Liver (tissue), 9 donors: Measurements from ENCODE around the gene KCNN3. TPM values are rescaled to one million over a fixed set of nuclear protein-coding genes. Genes with fewer than 3 reads are reported as not detected.

Experiments used
- DNase-seq: peaks from one replicate; pipeline ENCODE4 v3.0.0-alpha.2; 2017; ENCODE audit warnings: low spot score
- H3K27ac ChIP-seq, 2 donors: one replicate each; pipeline ENCODE4 v1.7.0; 2013; ENCODE audit warnings: inconsistent platforms in 2 of 2, low read length in 2 of 2, control low read depth in 1 of 2, low read depth in 1 of 2, mild to moderate bottlenecking in 1 of 2
- H3K27me3 ChIP-seq, 4 donors: one replicate each; pipeline versions ENCODE4 v1.6.1 to v1.7.0; 2013; ENCODE audit warnings: low read length in 3 of 4, inconsistent platforms in 1 of 4, mild to moderate bottlenecking in 1 of 4, moderate library complexity in 1 of 4; ENCODE audit not compliant: control insufficient read depth in 4 of 4, insufficient read depth in 4 of 4
- H3K36me3 ChIP-seq, 4 donors: one replicate each; pipeline versions ENCODE4 v1.6.1 to v1.7.0; 2013; ENCODE audit warnings: low read length in 3 of 4, mild to moderate bottlenecking in 3 of 4, low read depth in 1 of 4, moderate library complexity in 1 of 4; ENCODE audit not compliant: control insufficient read depth in 4 of 4, insufficient read depth in 3 of 4
- H3K4me1 ChIP-seq, 4 donors: one replicate each; pipeline versions ENCODE4 v1.6.1 to v1.7.0; 2013; ENCODE audit warnings: low read length in 3 of 4, mild to moderate bottlenecking in 3 of 4, moderate library complexity in 1 of 4; ENCODE audit not compliant: control insufficient read depth in 4 of 4, insufficient read depth in 4 of 4
- H3K4me3 ChIP-seq, 3 donors: one replicate each; pipeline versions ENCODE4 v1.6.1 to v1.7.0; 2013; ENCODE audit warnings: low read length in 3 of 3, control low read depth in 1 of 3, low read depth in 1 of 3, mild to moderate bottlenecking in 1 of 3
- H3K9ac ChIP-seq, 2 donors: one replicate each; pipeline ENCODE4 v1.7.0; 2013; ENCODE audit warnings: low read length in 2 of 2, mild to moderate bottlenecking in 2 of 2, moderate library complexity in 2 of 2, control low read depth in 1 of 2, low read depth in 1 of 2
- H3K9me3 ChIP-seq, 4 donors: one replicate each; pipeline versions ENCODE4 v1.6.1 to v1.7.0; 2013; ENCODE audit warnings: low read length in 3 of 4; ENCODE audit not compliant: control insufficient read depth in 4 of 4
- EGR1 ChIP-seq, 2 donors: IDR thresholded peaks; 2 replicates each; pipeline ENCODE4 v1.6.1; 2016 to 2018; ENCODE audit warnings: antibody characterized with exemption in 2 of 2, low read depth in 2 of 2
- FOXA2 ChIP-seq: IDR thresholded peaks from 2 replicates; pipeline ENCODE4 v1.6.1; 2016; ENCODE audit warnings: antibody characterized with exemption
- GABPA ChIP-seq, 2 donors: IDR thresholded peaks in 1 of 2; conservative IDR thresholded peaks in 1 of 2; 2 replicates each; pipeline ENCODE4 v1.6.1; 2016; ENCODE audit warnings: antibody characterized with exemption in 2 of 2, mild to moderate bottlenecking in 1 of 2, moderate library complexity in 1 of 2
- HNF4G ChIP-seq: IDR thresholded peaks from 2 replicates; pipeline ENCODE4 v1.6.1; 2016; ENCODE audit warnings: antibody characterized with exemption
- SP1 ChIP-seq: IDR thresholded peaks from 2 replicates; pipeline ENCODE4 v1.6.1; 2018; ENCODE audit warnings: antibody characterized with exemption, mild to moderate bottlenecking
- TAF1 ChIP-seq: conservative IDR thresholded peaks from 2 replicates; pipeline ENCODE4 v1.6.1; 2016; ENCODE audit warnings: antibody characterized with exemption, mild to moderate bottlenecking
- YY1 ChIP-seq: IDR thresholded peaks from 2 replicates; pipeline ENCODE4 v1.6.1; 2016; ENCODE audit warnings: antibody characterized with exemption, mild to moderate bottlenecking
- WGBS: extraction: QIAGEN DNeasy Blood & Tissue Kit; methylation state at CpG from one replicate; pipeline ENCODE4 v1.1.7; 2013; 5-methylcytosine and 5-hydroxymethylcytosine counted together
- polyA plus RNA-seq, 2 donors: library from polyadenylated mRNA; stranded (reverse) in 1 of 2; unstranded in 1 of 2; fragments of 200-250 nt in 1 of 2; fragments of >200 nt in 1 of 2; fragmentation: Nextera tagmentation in 1 of 2; extraction: Ambion mirVana in 1 of 2; gene quantifications; one replicate each; pipeline versions ENCODE4 v1.2.1 to v1.2.3, GENCODE V29; 2013 to 2015
- total RNA-seq, 2 donors: library from RNA; depleted of rRNA; stranded (reverse); fragments of >200 nt; gene quantifications; one replicate each; pipeline ENCODE4 v1.2.3, GENCODE V29; 2014
- TF ChIP-seq, protein P1 (sequence below): IDR thresholded peaks from 2 replicates; pipeline ENCODE4 v1.6.1; 2016; ENCODE audit warnings: antibody characterized with exemption
- TF ChIP-seq, protein P2 (sequence below): IDR thresholded peaks from 2 replicates; pipeline ENCODE4 v1.6.1; 2016; ENCODE audit warnings: antibody characterized with exemption
- TF ChIP-seq, protein P3 (sequence below): fragments of 150-350 bp; IDR thresholded peaks from 2 replicates; pipeline ENCODE4 v1.5.1; 2017; ENCODE audit warnings: improper control_type of control experiment, low read depth, low read length; ENCODE audit not compliant: missing input control
- TF ChIP-seq, protein P4 (sequence below): IDR thresholded peaks from 2 replicates; pipeline ENCODE4 v1.6.1; 2016; ENCODE audit warnings: antibody characterized with exemption, mild to moderate bottlenecking
- donor health status: healthy.
- donor health status: healthy.
- donor health status: healthy.
- donor health status: healthy.
- donor health status: healthy.

The KCNN3 gene
- total and polyA plus RNA-seq, 4 donors, result 0.09 to 0.68 (median 0.15) TPM

DNA sequence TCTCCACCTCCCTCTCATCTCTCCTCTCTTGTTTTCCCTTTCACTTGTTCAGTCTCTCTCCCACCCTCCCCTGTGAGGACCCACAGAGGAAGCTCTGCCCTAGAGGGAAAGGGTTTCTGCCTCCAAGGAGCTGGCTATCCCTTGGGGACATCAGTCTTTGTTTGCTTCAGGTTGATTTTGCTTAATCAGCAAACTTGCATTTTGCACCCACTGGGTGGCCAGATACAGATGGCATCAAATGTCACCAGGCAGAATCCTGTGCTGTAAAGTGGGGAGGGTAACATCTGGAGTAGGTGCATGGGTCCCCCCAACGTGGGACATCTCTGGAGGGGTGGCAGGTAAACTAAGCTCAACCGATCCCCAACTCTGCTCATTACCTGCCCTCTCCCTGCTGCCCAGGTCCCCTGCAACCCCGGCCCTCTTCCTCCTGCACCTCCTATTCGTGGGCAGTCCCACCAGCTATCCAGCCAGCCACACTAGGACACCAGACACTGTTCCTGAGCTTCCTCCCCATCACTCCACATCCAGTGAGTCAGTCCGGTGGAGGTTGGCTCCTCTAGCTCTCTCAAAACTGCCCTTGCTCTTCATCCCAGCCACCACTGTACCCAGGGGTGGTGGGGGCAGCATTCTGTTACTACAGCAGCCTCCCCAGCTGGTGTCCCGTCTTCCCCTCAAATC is 123.3 kb downstream of the KCNN3 start:
- peaks cover 0 to 4% (median 0%) of the 10 kb centered on the region in 4 donors for H3K27me3 ChIP-seq
- no peak for DNase-seq
- H3K4me1 ChIP-seq, result no peaks in the 10 kb centered on the region
- H3K9me3 ChIP-seq, result no peaks in the 10 kb centered on the region
- no peak overlapping the region for H3K9ac ChIP-seq
- 79% methylated on average over 6 of the region's 6 CpGs for WGBS
- H3K27ac ChIP-seq, result no peak overlapping the region
- TF ChIP-seq, protein P1, sequence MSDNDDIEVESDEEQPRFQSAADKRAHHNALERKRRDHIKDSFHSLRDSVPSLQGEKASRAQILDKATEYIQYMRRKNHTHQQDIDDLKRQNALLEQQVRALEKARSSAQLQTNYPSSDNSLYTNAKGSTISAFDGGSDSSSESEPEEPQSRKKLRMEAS, result no peak
- TF ChIP-seq TAF1 (no peak), SP1 (no peak), EGR1 (IDR thresholded peaks at IDR 0.05; ENCODE audit: low read depth in 2 of 2) (no peak), YY1 (no peak), GABPA (IDR thresholded peaks at IDR 0.05 in 1 of 2, conservative IDR thresholded peaks at IDR 0.05 in 1 of 2) (no peak), FOXA2 (no peak), HNF4G (no peak)
- TF ChIP-seq, protein P2, sequence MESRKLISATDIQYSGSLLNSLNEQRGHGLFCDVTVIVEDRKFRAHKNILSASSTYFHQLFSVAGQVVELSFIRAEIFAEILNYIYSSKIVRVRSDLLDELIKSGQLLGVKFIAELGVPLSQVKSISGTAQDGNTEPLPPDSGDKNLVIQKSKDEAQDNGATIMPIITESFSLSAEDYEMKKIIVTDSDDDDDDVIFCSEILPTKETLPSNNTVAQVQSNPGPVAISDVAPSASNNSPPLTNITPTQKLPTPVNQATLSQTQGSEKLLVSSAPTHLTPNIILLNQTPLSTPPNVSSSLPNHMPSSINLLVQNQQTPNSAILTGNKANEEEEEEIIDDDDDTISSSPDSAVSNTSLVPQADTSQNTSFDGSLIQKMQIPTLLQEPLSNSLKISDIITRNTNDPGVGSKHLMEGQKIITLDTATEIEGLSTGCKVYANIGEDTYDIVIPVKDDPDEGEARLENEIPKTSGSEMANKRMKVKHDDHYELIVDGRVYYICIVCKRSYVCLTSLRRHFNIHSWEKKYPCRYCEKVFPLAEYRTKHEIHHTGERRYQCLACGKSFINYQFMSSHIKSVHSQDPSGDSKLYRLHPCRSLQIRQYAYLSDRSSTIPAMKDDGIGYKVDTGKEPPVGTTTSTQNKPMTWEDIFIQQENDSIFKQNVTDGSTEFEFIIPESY, result no peak
- TF ChIP-seq, protein P3, sequence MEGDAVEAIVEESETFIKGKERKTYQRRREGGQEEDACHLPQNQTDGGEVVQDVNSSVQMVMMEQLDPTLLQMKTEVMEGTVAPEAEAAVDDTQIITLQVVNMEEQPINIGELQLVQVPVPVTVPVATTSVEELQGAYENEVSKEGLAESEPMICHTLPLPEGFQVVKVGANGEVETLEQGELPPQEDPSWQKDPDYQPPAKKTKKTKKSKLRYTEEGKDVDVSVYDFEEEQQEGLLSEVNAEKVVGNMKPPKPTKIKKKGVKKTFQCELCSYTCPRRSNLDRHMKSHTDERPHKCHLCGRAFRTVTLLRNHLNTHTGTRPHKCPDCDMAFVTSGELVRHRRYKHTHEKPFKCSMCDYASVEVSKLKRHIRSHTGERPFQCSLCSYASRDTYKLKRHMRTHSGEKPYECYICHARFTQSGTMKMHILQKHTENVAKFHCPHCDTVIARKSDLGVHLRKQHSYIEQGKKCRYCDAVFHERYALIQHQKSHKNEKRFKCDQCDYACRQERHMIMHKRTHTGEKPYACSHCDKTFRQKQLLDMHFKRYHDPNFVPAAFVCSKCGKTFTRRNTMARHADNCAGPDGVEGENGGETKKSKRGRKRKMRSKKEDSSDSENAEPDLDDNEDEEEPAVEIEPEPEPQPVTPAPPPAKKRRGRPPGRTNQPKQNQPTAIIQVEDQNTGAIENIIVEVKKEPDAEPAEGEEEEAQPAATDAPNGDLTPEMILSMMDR, result no peak
- H3K4me3 ChIP-seq, result no peak overlapping the region
- H3K36me3 ChIP-seq, result no peaks in the 10 kb centered on the region

DNA sequence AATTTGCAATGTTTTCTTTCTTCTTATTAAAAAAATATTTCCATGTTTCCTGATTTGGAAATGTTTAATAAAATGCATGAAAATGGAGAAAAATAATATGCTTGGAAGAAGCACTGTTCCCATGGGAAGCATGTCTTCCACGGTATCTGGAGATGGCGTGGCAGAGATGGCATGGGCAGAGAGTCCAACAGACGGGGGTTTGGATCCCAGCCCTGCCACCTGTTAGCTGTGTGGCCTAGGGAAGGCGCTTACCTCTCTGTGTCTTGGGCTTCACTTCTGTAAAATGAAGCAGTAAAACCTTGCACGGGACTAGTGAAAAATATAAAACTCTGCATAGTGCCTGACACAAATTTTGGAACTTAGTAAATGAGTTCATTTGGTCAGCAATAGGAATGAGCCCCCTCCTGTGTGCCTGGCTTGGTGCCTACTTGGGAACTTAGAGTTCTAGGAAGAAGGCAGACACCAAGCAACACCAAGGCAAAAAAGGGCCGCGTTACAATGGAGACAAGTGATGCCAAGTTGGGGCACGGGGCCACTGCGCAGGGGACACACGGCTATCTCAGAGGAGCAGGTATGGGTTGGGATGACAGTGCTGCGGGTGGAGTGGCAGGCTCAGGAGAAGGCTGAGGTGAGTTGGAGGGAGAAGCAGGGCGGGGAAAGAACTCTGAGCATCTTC is 124.2 kb downstream of the KCNN3 start:
- DNase-seq, result no peak
- H3K4me1 ChIP-seq, result no peaks in the 10 kb centered on the region
- no peaks in the 10 kb centered on the region for H3K9me3 ChIP-seq
- WGBS, result 87% methylated on average over 12 of the region's 12 CpGs
- no peaks in the 10 kb centered on the region for H3K36me3 ChIP-seq
- no peak overlapping the region for H3K27ac ChIP-seq
- no peak overlapping the region for H3K9ac ChIP-seq
- H3K4me3 ChIP-seq, result no peak overlapping the region
- H3K27me3 ChIP-seq, result peaks cover 0 to 4% (median 0%) of the 10 kb centered on the region in 4 donors
- TF ChIP-seq, protein P2, result no peak
- TF ChIP-seq FOXA2 (no peak), TAF1 (no peak)
- TF ChIP-seq, protein P4, sequence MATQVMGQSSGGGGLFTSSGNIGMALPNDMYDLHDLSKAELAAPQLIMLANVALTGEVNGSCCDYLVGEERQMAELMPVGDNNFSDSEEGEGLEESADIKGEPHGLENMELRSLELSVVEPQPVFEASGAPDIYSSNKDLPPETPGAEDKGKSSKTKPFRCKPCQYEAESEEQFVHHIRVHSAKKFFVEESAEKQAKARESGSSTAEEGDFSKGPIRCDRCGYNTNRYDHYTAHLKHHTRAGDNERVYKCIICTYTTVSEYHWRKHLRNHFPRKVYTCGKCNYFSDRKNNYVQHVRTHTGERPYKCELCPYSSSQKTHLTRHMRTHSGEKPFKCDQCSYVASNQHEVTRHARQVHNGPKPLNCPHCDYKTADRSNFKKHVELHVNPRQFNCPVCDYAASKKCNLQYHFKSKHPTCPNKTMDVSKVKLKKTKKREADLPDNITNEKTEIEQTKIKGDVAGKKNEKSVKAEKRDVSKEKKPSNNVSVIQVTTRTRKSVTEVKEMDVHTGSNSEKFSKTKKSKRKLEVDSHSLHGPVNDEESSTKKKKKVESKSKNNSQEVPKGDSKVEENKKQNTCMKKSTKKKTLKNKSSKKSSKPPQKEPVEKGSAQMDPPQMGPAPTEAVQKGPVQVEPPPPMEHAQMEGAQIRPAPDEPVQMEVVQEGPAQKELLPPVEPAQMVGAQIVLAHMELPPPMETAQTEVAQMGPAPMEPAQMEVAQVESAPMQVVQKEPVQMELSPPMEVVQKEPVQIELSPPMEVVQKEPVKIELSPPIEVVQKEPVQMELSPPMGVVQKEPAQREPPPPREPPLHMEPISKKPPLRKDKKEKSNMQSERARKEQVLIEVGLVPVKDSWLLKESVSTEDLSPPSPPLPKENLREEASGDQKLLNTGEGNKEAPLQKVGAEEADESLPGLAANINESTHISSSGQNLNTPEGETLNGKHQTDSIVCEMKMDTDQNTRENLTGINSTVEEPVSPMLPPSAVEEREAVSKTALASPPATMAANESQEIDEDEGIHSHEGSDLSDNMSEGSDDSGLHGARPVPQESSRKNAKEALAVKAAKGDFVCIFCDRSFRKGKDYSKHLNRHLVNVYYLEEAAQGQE, result no peak
